ENCODE measurements around the gene CAPN15. TPM values are rescaled to one million over a fixed set of nuclear protein-coding genes. Genes with fewer than 3 reads are reported as not detected.
A peak's percentile ranks its signal among the peaks of the same experiment; 100 is the strongest.

Gene CAPN15
- total RNA-seq, 2 donors from 2014 or later: 55.3 to 76.1 TPM

GRCh38 chr16:495127-495748, 32.3 kb upstream of the CAPN15 start:
- Mint-ChIP-seq H3K27me3 (ENCODE audit: insufficient read depth) (no peaks in the 10 kb centered on the region), H3K36me3 (ENCODE audit: low read depth) (peaks cover 57% of the 10 kb centered on the region), H3K27ac (no peak overlapping the region), H3K9me3 (peaks cover 3% of the 10 kb centered on the region), H3K4me3 (no peak overlapping the region), H3K4me1 (peaks cover 15% of the 10 kb centered on the region)
- no peak overlapping the region for H3K4me3 ChIP-seq (ENCODE audit: low read length)
- H3K27ac ChIP-seq (ENCODE audit: low read depth, low read length): peak overlapping the region; percentile 6
- H3K9me3 ChIP-seq (ENCODE audit: control insufficient read depth, low read length): no peaks in the 10 kb centered on the region
- H3K36me3 ChIP-seq (ENCODE audit: control insufficient read depth, insufficient read depth, low read length): peaks cover 38% of the 10 kb centered on the region
- TF ChIP-seq CTCF (conservative IDR thresholded peaks at IDR 0.05): peak; percentile 74
- no peak overlapping the region for H3K9ac ChIP-seq (ENCODE audit: extremely low read depth, low read length, poor library complexity, severe bottlenecking)
- no peaks in the 10 kb centered on the region for H3K27me3 ChIP-seq (ENCODE audit: control insufficient read depth, insufficient read depth, low read length, poor library complexity, severe bottlenecking)
- 82 to 90% methylated on average over 7 to 11 of the region's 11 CpGs for WGBS, 2 experiments (ENCODE audit: insufficient coverage in 1 of 2, insufficient read length in 1 of 2)
- H3K4me1 ChIP-seq (ENCODE audit: control insufficient read depth, insufficient read depth, low read length): peaks cover 22% of the 10 kb centered on the region
- DNase-seq: peak; percentile 91

DNA sequence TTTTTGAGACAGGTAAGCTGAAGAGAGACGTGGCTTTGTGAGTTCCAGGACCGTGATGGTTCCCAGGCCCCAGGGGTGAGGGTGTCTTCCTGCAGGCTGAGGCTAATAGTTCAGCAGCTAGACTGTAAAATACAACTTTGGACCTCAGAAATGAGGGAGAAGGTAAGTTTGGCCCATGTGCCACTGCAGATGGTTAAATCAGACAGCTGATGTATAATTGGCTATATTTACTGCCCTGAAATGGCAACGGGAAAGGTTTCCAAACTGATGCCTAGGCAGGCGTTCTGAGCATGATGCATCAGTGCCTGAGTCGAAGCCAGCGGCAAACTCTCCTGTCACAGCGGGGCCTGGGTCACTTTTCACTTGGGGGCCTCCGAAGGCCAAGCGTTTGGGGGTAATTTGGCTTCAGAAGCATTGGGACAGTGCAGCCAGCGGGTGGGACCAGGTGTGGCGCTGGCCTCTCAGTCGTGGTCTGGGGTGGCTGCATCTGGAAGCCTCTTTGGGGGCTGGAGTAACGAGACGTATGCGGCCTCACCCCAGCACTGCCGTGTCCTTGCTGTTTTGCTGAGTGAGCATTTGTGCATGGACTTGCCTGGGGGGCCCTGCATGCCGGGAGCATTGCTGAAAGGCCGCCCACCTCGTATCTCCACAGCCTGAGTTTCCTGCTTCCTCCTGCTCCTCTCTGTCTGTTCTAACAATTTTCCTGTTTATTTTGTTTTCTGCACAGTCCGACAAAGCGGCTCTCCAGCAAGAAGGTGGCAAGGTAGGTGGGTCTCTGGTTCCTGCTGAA, 31.2 kb upstream of the CAPN15 start:
- Histone ChIP-seq H3K27ac (ENCODE audit: low read depth, low read length) (no peak overlapping the region), H3K9me3 (ENCODE audit: control insufficient read depth, low read length) (no peaks in the 10 kb centered on the region), H3K27me3 (ENCODE audit: control insufficient read depth, insufficient read depth, low read length, poor library complexity, severe bottlenecking) (no peaks in the 10 kb centered on the region), H3K36me3 (ENCODE audit: control insufficient read depth, insufficient read depth, low read length) (peaks cover 30% of the 10 kb centered on the region), H3K9ac (ENCODE audit: extremely low read depth, low read length, poor library complexity, severe bottlenecking) (no peak overlapping the region), H3K4me1 (ENCODE audit: control insufficient read depth, insufficient read depth, low read length) (peaks cover 15% of the 10 kb centered on the region), H3K4me3 (ENCODE audit: low read length) (no peak overlapping the region)
- Mint-ChIP-seq H3K27ac (no peak overlapping the region), H3K27me3 (ENCODE audit: insufficient read depth) (no peaks in the 10 kb centered on the region), H3K4me1 (peaks cover 11% of the 10 kb centered on the region), H3K4me3 (no peak overlapping the region), H3K36me3 (ENCODE audit: low read depth) (peaks cover 52% of the 10 kb centered on the region), H3K9me3 (peaks cover 3% of the 10 kb centered on the region)
- no peak for DNase-seq
- 92 to 96% methylated on average over 16 to 21 of the region's 21 CpGs for WGBS, 2 experiments (ENCODE audit: insufficient coverage in 1 of 2, insufficient read length in 1 of 2)
- TF ChIP-seq CTCF (conservative IDR thresholded peaks at IDR 0.05): no peak

- DNase-seq: no peak
- H3K27ac Mint-ChIP-seq: no peak overlapping the region
- peaks cover 3% of the 10 kb centered on the region for H3K9me3 Mint-ChIP-seq
- peaks cover 5% of the 10 kb centered on the region for H3K4me1 Mint-ChIP-seq
- H3K9ac ChIP-seq (ENCODE audit: extremely low read depth, low read length, poor library complexity, severe bottlenecking): no peak overlapping the region
- no peaks in the 10 kb centered on the region for H3K27me3 ChIP-seq (ENCODE audit: control insufficient read depth, insufficient read depth, low read length, poor library complexity, severe bottlenecking)
- WGBS, 2 experiments (ENCODE audit: insufficient coverage in 1 of 2, insufficient read length in 1 of 2): 85 to 89% methylated on average over 11 of the region's 11 CpGs
- H3K36me3 ChIP-seq (ENCODE audit: control insufficient read depth, insufficient read depth, low read length): peaks cover 22% of the 10 kb centered on the region
- no peak for TF ChIP-seq CTCF (conservative IDR thresholded peaks at IDR 0.05)
- H3K9me3 ChIP-seq (ENCODE audit: control insufficient read depth, low read length): no peaks in the 10 kb centered on the region
- no peak overlapping the region for H3K4me3 Mint-ChIP-seq
- no peak overlapping the region for H3K4me3 ChIP-seq (ENCODE audit: low read length)
- H3K27me3 Mint-ChIP-seq (ENCODE audit: insufficient read depth): no peaks in the 10 kb centered on the region
- H3K4me1 ChIP-seq (ENCODE audit: control insufficient read depth, insufficient read depth, low read length): peaks cover 8% of the 10 kb centered on the region
- no peak overlapping the region for H3K27ac ChIP-seq (ENCODE audit: low read depth, low read length)
- peaks cover 52% of the 10 kb centered on the region for H3K36me3 Mint-ChIP-seq (ENCODE audit: low read depth)
Measured at GRCh38 chr16:497258-497657, 30.3 kb upstream of the CAPN15 start.

All from endodermal cell (in vitro differentiated cells).